GM12878 (cell line): ENCODE data around the gene MRPS18A. TPM values are rescaled to one million over a fixed set of nuclear protein-coding genes. Genes with fewer than 3 reads are reported as not detected.

Experiments used
- ASH2L ChIP-seq: fragments of 300-600, 200-600 bp; sonication (generic); IDR thresholded peaks from 2 replicates; pipeline ENCODE4 v1.6.1; 2017; ENCODE audit warnings: low read depth, mild to moderate bottlenecking, borderline replicate concordance
- ATF7 ChIP-seq: fragments of 450-650 bp; IDR thresholded peaks from 2 replicates; pipeline ENCODE4 v1.6.1; 2016; ENCODE audit warnings: low read depth, mild to moderate bottlenecking
- BMI1 ChIP-seq: fragments of 450-650 bp; IDR thresholded peaks from 2 replicates; pipeline ENCODE4 v1.6.1; 2016; ENCODE audit warnings: mild to moderate bottlenecking, moderate library complexity, borderline replicate concordance
- CREM ChIP-seq: IDR thresholded peaks from 2 replicates; pipeline ENCODE4 v1.6.1; 2014; ENCODE audit warnings: antibody characterized with exemption, low read depth
- CUX1 ChIP-seq: IDR thresholded peaks from 2 replicates; pipeline ENCODE4 v1.6.1; 2012; ENCODE audit warnings: improper control_type of control experiment, low read depth, low read length; ENCODE audit not compliant: insufficient replicate concordance
- FOXK2 ChIP-seq: fragments of 450-650 bp; IDR thresholded peaks from 2 replicates; pipeline ENCODE4 v1.6.1; 2017; ENCODE audit warnings: mild to moderate bottlenecking, moderate library complexity
- HDGF ChIP-seq: fragments of 450-650 bp; IDR thresholded peaks from 2 replicates; pipeline ENCODE4 v1.6.1; 2016; ENCODE audit warnings: antibody characterized with exemption
- HSF1 ChIP-seq: fragments of 150-350 bp; IDR thresholded peaks from 2 replicates; pipeline ENCODE4 v1.6.1; 2014; ENCODE audit warnings: mild to moderate bottlenecking, low read depth, low read length
- IRF5 ChIP-seq: fragments of 450-650 bp; IDR thresholded peaks from 2 replicates; pipeline ENCODE4 v1.6.1; 2017; ENCODE audit warnings: borderline replicate concordance
- MTA2 ChIP-seq: fragments of 450-650 bp; IDR thresholded peaks from 2 replicates; pipeline ENCODE4 v1.6.1; 2016; ENCODE audit warnings: low read depth, mild to moderate bottlenecking, moderate library complexity
- NFXL1 ChIP-seq: fragments of 450-650 bp; IDR thresholded peaks from 2 replicates; pipeline ENCODE4 v1.6.1; 2017; ENCODE audit warnings: antibody characterized with exemption, mild to moderate bottlenecking, borderline replicate concordance
- POLR2A ChIP-seq: IDR thresholded peaks from 2 replicates; pipeline ENCODE4 v1.6.1; 2011; ENCODE audit warnings: low read depth, mild to moderate bottlenecking, low read length
- SMC3 ChIP-seq: IDR thresholded peaks from 2 replicates; pipeline ENCODE4 v1.6.1; 2011; ENCODE audit warnings: low read length, improper control_type of control experiment, borderline replicate concordance
- SPI1 ChIP-seq: IDR thresholded peaks from 2 replicates; pipeline ENCODE4 v1.6.1; 2011; ENCODE audit warnings: low read depth, mild to moderate bottlenecking, low read length, moderate library complexity, borderline replicate concordance; ENCODE audit not compliant: insufficient read depth
- STAT3 ChIP-seq: IDR thresholded peaks from 2 replicates; pipeline ENCODE4 v1.6.1; 2011; ENCODE audit warnings: low read depth, low read length, improper control_type of control experiment
- TAF1 ChIP-seq: IDR thresholded peaks from 2 replicates; pipeline ENCODE4 v1.6.1; 2011; ENCODE audit warnings: mild to moderate bottlenecking, low read depth, low read length, borderline replicate concordance
- TBL1XR1 ChIP-seq: IDR thresholded peaks from 2 replicates; pipeline ENCODE4 v1.6.1; 2012; ENCODE audit warnings: low read depth, low read length, improper control_type of control experiment
- YBX1 ChIP-seq: fragments of 450-650 bp; IDR thresholded peaks from 2 replicates; pipeline ENCODE4 v1.6.1; 2016; ENCODE audit warnings: antibody characterized with exemption
- ZBED1 ChIP-seq: IDR thresholded peaks from 2 replicates; pipeline ENCODE4 v1.6.1; 2016; ENCODE audit warnings: borderline replicate concordance
- ZNF217 ChIP-seq: fragments of 450-650 bp; IDR thresholded peaks from 2 replicates; pipeline ENCODE4 v1.6.1; 2017; ENCODE audit warnings: antibody characterized with exemption, mild to moderate bottlenecking
- ZNF384 ChIP-seq: IDR thresholded peaks from 2 replicates; pipeline ENCODE4 v1.6.1; 2012; ENCODE audit warnings: low read depth, mild to moderate bottlenecking, low read length, improper control_type of control experiment, borderline replicate concordance
- polyA plus RNA-seq, 11 experiments: library from polyadenylated mRNA; depleted of rRNA in 4 of 11; unstranded in 6 of 11; stranded (reverse) in 5 of 11; fragments of >200 nt; fragmentation: Nextera tagmentation in 4 of 11; fragmentation: Illumina TruSeq in 1 of 11; extraction: Ambion mirVana in 4 of 11; extraction: Trizol in 1 of 11; gene quantifications; 1 replicate in 1 of 11; 2 replicates in 10 of 11; pipeline versions ENCODE4 v1.2.1 to v1.2.3, GENCODE V29; 2011 to 2016; ENCODE audit warnings: inconsistent platforms in 2 of 11, missing spikeins in 2 of 11, low read depth in 1 of 11
- total RNA-seq, 4 experiments: library from RNA; depleted of rRNA in 3 of 4; stranded (reverse); fragments of >200 nt in 3 of 4; fragmentation: Illumina TruSeq in 1 of 4; extraction: Trizol in 1 of 4; gene quantifications; 2 replicates each; pipeline versions ENCODE4 v1.2.1 to v1.2.3, GENCODE V29; 2013 to 2021

MRPS18A gene
- total and polyA plus RNA-seq, 10 of the 15 experiments (the other 5 are each of a cell fraction or from before 2014, with no cell fraction given) = 66.3 to 158 (median 98.7) TPM

DNA sequence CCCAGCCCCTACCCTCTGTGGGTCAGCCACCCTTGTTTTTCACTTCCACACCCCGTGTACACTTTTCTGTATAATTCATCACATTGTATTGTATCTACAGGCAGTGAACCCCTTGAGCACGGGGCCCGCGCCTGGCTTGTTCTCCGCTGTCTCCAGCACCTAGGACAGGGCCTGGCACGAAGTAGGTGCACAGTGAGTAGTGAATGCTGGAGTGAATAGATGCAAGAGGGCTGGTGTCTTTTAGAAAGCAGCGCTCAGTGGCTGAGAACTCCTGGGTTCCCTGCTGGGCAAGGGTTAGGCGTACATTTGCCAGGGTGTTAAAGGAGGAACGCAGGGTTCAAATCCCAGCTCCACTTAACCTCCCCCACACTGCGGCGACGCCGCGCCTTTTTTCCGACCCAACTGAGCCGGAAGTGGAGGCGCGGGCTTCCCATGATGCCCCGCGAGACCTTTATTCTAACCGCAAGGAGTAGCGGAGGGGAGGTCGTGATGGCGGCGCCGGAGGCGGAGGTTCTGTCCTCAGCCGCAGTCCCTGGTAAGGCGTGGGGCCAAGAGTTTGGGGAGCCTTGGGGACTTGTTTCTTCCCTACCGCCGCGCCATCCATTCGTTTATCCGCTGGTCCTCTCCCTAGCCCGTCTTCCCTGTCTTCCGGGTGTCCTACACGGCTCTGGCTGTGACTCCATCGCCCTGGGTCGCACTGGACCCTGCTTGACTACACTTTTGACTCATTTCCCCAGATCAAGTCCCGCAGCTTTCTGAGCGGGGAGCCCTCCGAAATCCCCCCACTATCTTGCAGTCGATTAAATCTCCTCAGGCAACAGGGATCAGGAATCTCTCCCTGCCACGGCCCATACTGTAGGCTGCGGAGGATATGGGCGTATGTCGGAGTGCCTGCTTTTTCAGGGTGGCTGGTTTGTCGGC, 51.9 kb downstream of the MRPS18A start, which contains the start of gene MAD2L1BP (continued):
- no peak for TF ChIP-seq HSF1
- TF ChIP-seq TAF1 = peak; percentile 80; the same call in 1 of the 2 replicates
- TF ChIP-seq NFXL1 = no peak
- TF ChIP-seq SMC3 = no peak
- TF ChIP-seq ATF7 = peak; percentile 36
- no peak for TF ChIP-seq STAT3
- no peak for TF ChIP-seq ZNF384
- TF ChIP-seq ZBED1 = no peak
- TF ChIP-seq BMI1 = no peak
- no peak for TF ChIP-seq HDGF
- TF ChIP-seq MTA2 = peak; percentile 67
- TF ChIP-seq POLR2A = peak; percentile 98
- peak; percentile 62; the same call in 1 of the 2 replicates for TF ChIP-seq CREM
- TF ChIP-seq YBX1 = no peak
- TF ChIP-seq FOXK2 = no peak
- peak; percentile 39; the same call in 1 of the 2 replicates for TF ChIP-seq IRF5
- 0 out of 2 replicates have a peak, but pooled peaks have one; percentile 17 for TF ChIP-seq TBL1XR1
- TF ChIP-seq ZNF217 = 0 out of 2 replicates have a peak, but pooled peaks have one; percentile 66
- TF ChIP-seq SPI1 = 0 out of 2 replicates have a peak, but pooled peaks have one; percentile 37
- TF ChIP-seq CUX1 = no peak
- TF ChIP-seq ASH2L = no peak
